GM18867 (cell line): ENCODE data around the gene FAM78A.

Experiments
- ATAC-seq: cut with Tn5 transposase; IDR thresholded peaks from one replicate; pipeline ENCODE4 v1.9.1; 2021; ENCODE audit warnings: mild to moderate bottlenecking, moderate library complexity; ENCODE audit not compliant: unreplicated experiment

Gene FAM78A

DNA sequence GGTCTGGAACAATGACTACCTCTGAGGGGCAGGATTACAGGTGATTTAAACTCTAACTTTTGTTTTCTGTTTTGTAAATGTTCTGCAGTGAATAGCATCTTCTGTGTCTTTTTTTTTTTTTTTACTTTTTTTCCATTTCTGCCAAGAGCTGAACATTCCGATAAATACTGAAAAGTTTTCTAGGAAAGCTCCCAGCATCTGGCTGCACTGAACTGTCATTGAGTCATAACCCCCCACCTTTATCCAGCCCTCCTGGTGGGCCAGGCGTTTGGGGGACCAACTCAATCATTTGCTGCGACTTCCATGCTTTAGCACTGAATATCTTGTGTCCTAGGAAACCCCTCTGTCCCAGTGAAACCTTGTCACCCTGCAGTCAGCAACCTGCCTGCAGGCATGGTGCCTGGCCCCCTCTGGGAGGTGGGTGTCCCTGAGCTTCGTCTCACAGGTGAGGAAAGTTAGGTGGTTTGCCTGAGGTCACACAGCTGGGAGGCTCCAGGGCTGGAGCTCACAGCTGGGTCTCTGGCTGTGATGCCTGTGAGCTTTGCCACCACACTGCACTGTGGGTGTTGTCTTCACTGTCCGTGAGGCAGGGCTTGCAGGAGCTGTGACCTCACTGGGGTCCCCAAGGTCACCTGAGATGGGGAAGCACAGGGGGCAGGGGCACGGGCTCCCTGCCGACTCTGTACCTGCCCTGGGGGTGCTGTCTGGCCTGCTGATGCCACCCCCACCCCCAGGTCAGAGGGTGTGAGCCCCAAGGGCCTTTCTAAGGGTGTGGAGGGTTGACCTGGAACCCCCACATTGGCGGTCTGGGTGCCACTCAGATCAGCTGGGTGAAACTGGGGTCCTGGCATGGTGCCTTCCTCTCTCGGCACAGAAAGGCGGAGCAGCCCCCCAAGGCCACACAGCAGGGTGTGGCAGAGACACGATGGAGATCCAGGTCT, 27.3 kb upstream of the FAM78A start:
- no peak for ATAC-seq

DNA sequence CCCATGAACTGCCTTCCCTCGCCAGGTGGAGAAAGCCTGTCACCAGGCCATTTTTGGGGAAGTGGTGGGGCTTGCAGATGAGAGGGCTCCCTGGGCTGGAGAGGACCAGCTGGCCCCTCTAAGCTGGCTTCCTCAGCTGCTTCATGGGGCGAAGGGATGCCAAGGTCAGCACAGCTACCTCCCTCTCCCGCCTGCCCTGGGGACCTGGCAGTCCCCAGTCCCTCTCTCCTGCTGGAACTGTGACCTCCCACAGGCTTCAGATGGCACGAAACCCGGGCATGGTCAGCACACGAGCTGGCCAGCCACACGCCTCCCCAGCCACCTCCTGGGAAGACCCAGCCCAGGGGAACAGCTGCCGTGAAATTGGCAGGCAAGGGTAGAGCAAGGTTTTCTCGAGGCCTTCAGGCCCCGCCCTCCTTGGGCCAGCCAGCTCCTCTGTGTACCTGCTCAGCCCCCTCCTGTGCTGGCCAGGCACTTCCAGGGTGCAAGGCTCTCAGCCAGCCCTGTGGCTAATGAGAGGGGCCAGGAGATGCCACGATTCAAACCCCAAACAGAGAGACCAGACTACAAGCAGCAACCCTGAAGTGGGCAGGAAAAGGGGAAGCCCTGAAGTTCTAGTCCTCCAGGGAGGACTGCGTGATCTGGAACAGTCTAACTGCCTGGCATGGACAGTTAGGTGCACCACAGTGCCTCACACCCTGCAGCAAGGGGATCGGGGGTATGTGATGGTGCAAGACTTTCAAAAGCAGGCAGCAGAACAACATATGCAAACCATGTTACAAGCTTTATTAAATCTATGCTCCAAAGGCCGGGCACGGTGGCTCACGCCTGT, 26.1 kb upstream of the FAM78A start:
- ATAC-seq, result no peak

- no peak for ATAC-seq
These were observed 24.1 kb upstream of the FAM78A start for GRCh38 chr9:131300444-131300843.

- ATAC-seq, result no peak
These were observed 23.6 kb upstream of the FAM78A start for GRCh38 chr9:131299961-131300347.

GRCh38 chr9:131299346-131299960, 23.1 kb upstream of the FAM78A start:
- ATAC-seq, result no peak

GRCh38 chr9:131298816-131299215, 22.5 kb upstream of the FAM78A start:
- no peak for ATAC-seq

DNA sequence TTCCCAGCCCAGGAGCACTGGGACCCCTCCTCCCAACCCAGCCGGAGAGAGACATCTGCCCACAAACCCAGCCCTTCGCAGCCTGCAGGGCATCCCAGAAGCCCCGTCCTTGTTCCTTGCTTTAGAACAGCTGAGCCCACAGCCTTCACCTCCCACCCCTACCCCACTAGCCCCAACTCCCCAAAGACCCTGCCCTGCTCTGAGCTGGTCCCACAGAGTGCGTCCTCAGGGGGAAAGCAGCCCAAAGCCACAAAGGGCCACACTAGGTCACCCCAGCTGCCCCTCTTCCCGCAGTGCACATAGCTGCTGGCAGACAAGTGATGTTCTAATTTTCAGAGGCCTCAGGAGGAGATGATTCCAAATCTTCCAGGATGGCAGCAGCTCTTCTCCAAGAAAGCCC, 22.0 kb upstream of the FAM78A start:
- no peak for ATAC-seq

GRCh38 chr9:131297903-131298302, 21.6 kb upstream of the FAM78A start:
- ATAC-seq, result no peak

DNA sequence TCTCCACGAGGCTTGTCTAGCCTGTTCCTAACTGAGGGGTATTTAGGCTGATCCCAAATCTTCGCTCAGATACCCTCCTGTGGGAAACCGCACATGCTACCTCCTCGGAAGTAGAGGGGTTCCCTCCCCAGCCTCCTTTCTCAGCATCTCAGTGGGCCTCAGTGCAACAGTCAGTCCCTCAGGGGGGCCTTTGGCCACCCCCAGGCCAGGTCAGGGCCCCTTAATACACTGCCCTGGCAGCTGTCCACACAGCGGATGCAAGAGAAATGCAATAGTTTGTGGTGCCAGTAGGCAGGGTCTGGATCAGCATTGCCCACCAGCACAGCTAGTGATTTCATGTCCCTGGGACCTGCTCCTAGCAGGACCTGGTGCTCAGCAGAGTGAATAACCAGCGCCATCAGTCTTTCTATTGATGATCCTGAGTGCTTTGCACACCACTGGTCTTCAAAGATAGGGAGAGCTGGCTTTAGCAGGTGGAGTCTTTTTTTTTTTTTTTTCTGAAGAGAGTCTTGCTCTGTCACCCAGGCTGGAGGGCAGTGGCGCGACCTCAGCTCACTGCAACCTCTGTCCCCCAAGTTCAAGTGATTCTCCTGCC, 20.7 kb upstream of the FAM78A start:
- ATAC-seq, result no peak

- ATAC-seq, result no peak
These were observed 20.1 kb upstream of the FAM78A start for GRCh38 chr9:131296460-131296859.

- ATAC-seq, result no peak
These were observed 16.6 kb upstream of the FAM78A start for GRCh38 chr9:131292937-131293336.

DNA sequence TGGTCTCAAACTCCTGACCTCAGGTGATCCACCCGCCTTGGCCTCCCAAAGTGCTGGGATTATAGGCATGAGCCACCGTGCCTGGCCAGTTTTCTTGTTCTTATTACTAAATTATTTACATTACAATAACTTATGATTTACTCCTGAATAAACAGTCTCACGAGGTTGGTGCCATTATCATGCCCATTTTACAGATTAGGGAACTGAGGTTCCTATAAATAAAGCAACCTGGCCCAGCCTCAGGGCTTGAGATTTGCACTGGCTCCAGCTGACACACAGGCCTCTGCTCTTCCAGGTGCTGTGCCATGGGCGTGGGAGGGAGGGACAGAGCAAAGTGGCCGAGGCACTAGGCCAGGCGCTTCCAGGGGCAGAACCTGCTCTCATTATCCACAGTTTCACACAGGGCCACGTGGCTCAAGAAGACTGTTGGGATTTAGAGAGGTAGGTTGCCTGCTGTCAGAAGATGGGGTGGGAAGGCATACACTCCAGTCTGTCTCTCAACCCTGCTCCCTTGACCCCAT, 15.5 kb upstream of the FAM78A start:
- no peak for ATAC-seq

DNA sequence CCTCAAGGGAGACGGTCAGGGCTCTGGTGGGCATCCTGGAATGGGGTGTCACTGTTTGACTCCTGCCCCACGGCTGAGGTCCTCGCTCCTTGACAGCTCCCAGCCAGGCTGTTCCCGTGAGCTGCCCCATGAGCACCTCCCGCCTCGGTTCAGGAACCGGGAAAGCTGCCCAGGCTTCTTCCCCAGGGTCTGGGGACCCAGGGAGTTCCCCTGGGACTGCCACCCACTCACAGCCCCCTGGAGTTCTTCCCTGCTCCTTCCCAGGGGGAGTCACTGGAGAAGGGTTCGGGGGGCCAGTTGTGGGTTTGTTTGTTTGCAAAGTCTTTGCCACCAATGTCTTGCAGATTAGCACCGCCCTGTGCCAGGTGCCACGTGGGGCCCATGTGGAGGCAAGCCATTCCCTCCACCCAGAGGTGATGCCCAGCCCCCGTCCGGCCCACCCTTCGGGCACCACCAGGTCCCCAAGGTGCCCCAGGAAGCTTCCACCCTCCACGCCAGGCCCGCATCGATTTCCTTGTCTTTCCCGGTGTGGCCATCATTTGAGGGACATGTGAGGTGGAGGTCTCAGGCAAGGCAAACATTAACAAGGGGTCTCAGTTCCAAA, 14.6 kb upstream of the FAM78A start:
- ATAC-seq, result no peak

DNA sequence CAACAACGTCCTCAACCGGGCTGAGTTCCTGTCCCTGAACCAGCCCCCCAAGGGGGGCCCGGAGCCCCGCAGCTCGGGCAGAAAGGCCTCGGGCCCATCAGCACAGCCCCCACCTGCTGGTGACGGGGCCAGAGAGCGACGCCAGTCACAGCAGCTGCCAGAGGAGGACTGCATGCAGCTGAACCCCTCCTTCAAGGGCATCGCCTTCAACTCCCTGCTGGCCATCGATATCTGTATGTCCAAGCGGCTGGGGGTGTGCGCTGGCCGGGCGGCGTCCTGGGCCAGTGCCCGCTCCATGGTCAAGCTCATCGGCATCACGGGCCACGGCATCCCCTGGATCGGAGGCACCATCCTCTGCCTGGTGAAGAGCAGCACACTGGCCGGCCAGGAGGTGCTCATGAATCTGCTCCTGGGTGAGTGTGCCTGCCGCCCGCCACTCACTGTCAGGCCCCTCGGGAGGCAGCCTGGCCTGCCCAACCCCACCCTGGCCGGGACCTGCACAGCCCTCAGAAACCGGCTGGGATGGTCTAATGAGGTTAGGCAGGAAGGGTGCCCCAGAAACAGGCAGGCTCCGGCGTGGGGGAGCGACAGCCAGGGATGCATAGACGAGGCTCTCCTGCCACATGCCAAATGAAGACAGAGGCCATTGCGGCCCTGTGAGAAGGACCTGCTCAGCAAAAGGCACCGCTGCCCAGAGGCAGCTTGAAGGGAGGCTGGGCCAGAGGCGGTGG, 13.9 kb upstream of the FAM78A start:
- ATAC-seq, result no peak

DNA sequence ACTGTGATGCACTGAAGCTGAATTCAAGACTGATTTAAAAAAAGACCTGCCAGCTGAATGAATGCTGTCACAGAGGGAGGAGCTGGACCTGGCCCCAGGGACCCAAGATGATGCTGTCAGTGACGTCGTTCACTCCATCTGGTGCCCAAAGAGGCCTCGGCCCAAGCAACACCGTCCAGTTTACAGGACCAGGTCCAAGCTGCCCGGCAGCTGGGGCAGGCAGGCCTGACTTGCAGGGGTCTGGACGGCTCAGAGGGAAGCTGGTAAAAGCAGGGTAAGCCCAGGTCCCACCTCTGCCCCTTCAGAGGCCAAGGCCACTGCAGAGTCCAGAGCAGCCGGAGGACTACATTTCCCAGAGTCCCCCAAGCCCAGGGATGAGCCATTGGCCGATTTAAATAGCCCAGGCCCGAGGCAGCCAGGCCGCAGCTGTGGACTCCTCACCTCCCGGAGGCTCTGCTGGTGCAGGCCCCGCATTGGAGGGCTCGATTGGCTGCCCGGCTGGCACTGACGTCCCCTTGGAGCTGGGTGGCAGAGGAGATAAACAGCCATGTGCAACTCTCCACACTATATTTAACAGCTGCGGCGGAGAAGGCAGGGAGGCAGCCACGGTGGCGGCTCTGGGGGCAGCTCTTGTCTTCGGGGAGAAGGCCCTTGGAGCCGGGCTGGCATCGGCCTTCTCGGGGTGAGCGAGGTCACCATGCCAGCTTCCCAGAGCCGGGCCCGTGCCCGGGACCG, 13.2 kb upstream of the FAM78A start, which contains the start of gene PLPP7:
Gene PLPP7, plus strand, starts transcription at position 423 of the 735 bp plus-strand sequence. Its CDS starts 275 bp downstream, at position 698.
- ATAC-seq, result no peak

DNA sequence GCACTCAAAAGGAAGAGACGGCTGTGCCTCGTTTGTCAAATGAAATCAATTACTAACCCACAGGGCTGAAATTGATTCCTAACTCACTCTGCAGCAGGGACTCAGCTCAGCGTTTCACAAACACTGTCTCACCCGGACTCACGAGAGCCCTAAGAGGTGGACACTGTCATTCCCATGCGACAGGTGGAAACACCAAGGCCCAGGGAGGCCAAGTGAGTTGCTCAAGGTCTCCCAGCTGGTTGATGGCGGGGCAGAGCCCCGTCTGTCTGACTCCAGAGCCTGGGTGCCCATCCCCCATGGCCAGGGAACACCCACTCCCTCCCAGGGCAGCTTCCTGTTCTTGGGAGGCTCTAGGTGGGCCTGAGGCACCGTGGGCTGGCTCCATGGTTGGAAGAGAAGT, 11.9 kb upstream of the FAM78A start:
- ATAC-seq, result no peak

GRCh38 chr9:131287359-131287758, 11.0 kb upstream of the FAM78A start:
- no peak for ATAC-seq

- ATAC-seq, result no peak
These were observed 8.5 kb upstream of the FAM78A start for GRCh38 chr9:131284856-131285255.
